ENCODE measurements around the gene FAM89B.

Gene FAM89B

DNA sequence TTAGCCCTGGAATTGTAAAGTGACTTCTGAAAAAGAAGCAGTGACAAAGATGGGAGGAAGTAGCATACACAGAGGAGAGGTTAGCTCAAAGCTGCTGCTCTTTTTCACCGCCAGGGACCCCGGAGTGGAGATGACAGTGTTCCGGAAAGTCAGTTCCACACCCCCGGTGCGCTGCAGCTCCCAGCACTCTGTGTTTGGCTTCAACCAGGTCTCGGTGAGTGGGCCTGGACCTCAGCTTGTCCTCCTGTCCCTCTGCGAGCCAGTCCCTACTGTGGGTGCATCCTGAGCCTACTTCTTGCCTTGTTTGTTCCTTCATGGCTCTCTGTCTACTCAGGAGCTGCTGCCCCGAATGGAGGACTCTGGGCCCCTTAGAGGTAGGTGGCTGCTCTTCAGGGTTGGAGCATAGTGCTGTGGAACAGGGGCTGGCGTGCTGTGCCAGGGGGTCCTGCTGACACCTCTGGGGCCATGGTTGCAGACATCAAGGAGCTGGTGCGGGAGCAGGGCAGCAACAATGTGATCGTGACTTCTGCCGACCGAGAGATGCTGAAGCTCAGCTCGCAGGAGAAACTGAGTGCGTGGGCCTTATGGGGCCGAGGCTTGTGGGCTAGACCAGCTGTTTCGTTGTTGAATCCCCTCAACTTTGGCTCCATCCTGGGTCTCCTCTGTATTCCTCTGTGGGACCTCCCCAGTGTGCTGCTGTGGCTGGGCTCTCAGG lies 45.0 kb downstream of the FAM89B start:
- peak overlapping the region; percentile 85 for H3K4me3 ChIP-seq (ENCODE audit: control insufficient read depth, low read depth, low read length)

DNA sequence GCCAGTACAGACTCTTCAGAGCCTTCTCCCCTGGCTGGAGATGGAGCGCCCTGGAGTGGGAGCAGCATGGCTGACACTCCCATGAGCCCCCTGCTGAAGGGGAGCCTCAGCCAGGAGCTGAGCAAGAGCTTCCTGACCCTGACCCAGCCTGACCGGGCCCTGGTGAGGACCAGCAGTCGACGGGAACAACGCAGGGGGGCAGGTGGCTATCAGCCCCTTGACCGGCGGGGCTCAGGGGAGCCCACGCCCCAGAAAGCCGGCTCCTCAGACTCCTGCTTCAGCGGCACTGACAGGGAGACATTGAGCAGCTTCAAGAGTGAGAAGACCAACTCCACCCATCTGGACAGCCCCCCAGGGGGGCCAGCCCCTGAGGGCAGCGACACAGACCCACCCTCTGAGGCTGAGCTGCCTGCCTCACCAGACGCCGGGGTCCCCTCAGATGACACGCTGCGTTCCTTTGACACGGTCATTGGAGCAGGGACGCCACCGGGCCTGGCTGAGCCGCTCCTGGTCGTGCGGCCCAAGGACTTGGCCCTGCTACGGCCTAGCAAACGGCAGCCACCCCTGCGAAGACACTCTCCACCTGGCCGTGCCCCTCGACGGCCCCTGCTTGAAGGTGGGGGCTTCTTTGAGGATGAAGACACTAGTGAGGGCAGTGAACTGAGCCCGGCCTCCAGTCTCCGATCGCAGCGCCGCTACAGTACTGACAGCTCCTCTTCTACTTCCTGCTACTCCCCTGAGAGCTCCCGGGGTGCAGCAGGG lies 45.8 kb downstream of the FAM89B start:
- TF ChIP-seq, protein P1, sequence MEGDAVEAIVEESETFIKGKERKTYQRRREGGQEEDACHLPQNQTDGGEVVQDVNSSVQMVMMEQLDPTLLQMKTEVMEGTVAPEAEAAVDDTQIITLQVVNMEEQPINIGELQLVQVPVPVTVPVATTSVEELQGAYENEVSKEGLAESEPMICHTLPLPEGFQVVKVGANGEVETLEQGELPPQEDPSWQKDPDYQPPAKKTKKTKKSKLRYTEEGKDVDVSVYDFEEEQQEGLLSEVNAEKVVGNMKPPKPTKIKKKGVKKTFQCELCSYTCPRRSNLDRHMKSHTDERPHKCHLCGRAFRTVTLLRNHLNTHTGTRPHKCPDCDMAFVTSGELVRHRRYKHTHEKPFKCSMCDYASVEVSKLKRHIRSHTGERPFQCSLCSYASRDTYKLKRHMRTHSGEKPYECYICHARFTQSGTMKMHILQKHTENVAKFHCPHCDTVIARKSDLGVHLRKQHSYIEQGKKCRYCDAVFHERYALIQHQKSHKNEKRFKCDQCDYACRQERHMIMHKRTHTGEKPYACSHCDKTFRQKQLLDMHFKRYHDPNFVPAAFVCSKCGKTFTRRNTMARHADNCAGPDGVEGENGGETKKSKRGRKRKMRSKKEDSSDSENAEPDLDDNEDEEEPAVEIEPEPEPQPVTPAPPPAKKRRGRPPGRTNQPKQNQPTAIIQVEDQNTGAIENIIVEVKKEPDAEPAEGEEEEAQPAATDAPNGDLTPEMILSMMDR (IDR thresholded peaks at IDR 0.05; ENCODE audit: control insufficient read depth, insufficient read depth, low read depth, low read length, missing control alignments) = no peak
- no peak overlapping the region for H3K4me3 ChIP-seq (ENCODE audit: control insufficient read depth, low read depth, low read length)
- DNase-seq (ENCODE audit: low read depth) = no peak

More for the DNA sequence above, 45.0 kb downstream of the FAM89B start:
- TF ChIP-seq, protein P1 (IDR thresholded peaks at IDR 0.05; ENCODE audit: control insufficient read depth, insufficient read depth, low read depth, low read length, missing control alignments) = no peak
- DNase-seq (ENCODE audit: low read depth) = no peak

GRCh38 chr11:65618763-65619162 lies 46.4 kb downstream of the FAM89B start:
- no peak for DNase-seq (ENCODE audit: low read depth)
- H3K4me3 ChIP-seq (ENCODE audit: control insufficient read depth, low read depth, low read length) = no peak overlapping the region
- TF ChIP-seq, protein P1 (IDR thresholded peaks at IDR 0.05; ENCODE audit: control insufficient read depth, insufficient read depth, low read depth, low read length, missing control alignments) = no peak

GRCh38 chr11:65619281-65619928 lies 47.1 kb downstream of the FAM89B start:
- DNase-seq (ENCODE audit: low read depth) = no peak
- H3K4me3 ChIP-seq (ENCODE audit: control insufficient read depth, low read depth, low read length) = no peak overlapping the region
- TF ChIP-seq, protein P1 (IDR thresholded peaks at IDR 0.05; ENCODE audit: control insufficient read depth, insufficient read depth, low read depth, low read length, missing control alignments) = no peak

GRCh38 chr11:65620666-65621065 lies 48.3 kb downstream of the FAM89B start:
- TF ChIP-seq, protein P1 (IDR thresholded peaks at IDR 0.05; ENCODE audit: control insufficient read depth, insufficient read depth, low read depth, low read length, missing control alignments) = no peak
- DNase-seq (ENCODE audit: low read depth) = no peak
- H3K4me3 ChIP-seq (ENCODE audit: control insufficient read depth, low read depth, low read length) = no peak overlapping the region

DNA sequence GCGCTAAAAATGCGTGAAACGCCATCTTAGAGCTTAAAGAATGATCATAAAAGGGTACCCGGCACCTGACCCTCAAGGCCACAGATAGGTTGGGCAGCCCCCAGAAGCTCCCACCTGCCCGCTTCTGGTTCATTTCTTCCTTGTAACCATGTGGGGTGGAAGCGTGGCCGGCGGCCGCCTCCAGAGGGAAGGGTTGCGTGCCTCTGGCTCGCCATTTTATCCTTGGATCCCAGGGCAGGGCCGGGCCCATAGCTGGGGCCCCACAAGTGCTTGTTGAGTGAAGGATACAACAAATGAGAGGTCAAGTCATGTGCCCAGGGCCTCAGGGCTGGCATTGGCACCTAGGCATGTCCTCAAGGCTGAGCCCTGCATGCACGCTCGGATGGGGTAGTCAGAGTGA lies 49.1 kb downstream of the FAM89B start:
- no peak for DNase-seq (ENCODE audit: low read depth)
- H3K4me3 ChIP-seq (ENCODE audit: control insufficient read depth, low read depth, low read length) = no peak overlapping the region

More for the DNA sequence above, 49.1 kb downstream of the FAM89B start:
- TF ChIP-seq, protein P1 (IDR thresholded peaks at IDR 0.05; ENCODE audit: control insufficient read depth, insufficient read depth, low read depth, low read length, missing control alignments) = no peak
